Ishikawa (cell line): Measurements from ENCODE around the gene RIOK3.

Experiments used
- CREB1 ChIP-seq: IDR thresholded peaks from 2 replicates; pipeline ENCODE4 v1.6.1; 2012; ENCODE audit warnings: low read depth
- EP300 ChIP-seq: IDR thresholded peaks from 2 replicates; pipeline ENCODE4 v1.6.1; 2012; ENCODE audit warnings: borderline replicate concordance
- FOXM1 ChIP-seq: IDR thresholded peaks from 2 replicates; pipeline ENCODE4 v1.6.1; 2012; ENCODE audit warnings: low read depth, borderline replicate concordance
- TF ChIP-seq, protein P1 (sequence below): IDR thresholded peaks from 2 replicates; pipeline ENCODE4 v1.6.1; 2012; ENCODE audit warnings: low read depth, mild to moderate bottlenecking

DNA sequence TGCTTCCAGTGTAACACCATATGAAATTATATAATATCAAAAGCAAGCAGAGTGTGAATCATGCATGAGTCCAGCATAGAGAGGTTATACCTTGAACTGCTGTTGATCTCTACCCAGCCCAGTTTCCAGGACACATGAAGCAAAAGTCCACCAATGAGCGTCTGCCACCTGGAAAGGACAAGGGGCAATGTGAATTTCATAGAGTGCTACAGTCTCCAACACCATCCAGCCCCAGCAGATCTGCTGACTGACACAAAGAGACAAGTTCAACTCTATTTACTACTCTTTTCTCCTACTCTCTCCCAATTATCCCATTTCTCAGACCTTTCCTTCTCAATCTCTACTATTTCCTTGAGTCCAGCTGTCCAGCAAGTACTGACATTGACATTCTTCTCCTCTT lies 31.8 kb upstream of the RIOK3 start:
- TF ChIP-seq, protein P1, sequence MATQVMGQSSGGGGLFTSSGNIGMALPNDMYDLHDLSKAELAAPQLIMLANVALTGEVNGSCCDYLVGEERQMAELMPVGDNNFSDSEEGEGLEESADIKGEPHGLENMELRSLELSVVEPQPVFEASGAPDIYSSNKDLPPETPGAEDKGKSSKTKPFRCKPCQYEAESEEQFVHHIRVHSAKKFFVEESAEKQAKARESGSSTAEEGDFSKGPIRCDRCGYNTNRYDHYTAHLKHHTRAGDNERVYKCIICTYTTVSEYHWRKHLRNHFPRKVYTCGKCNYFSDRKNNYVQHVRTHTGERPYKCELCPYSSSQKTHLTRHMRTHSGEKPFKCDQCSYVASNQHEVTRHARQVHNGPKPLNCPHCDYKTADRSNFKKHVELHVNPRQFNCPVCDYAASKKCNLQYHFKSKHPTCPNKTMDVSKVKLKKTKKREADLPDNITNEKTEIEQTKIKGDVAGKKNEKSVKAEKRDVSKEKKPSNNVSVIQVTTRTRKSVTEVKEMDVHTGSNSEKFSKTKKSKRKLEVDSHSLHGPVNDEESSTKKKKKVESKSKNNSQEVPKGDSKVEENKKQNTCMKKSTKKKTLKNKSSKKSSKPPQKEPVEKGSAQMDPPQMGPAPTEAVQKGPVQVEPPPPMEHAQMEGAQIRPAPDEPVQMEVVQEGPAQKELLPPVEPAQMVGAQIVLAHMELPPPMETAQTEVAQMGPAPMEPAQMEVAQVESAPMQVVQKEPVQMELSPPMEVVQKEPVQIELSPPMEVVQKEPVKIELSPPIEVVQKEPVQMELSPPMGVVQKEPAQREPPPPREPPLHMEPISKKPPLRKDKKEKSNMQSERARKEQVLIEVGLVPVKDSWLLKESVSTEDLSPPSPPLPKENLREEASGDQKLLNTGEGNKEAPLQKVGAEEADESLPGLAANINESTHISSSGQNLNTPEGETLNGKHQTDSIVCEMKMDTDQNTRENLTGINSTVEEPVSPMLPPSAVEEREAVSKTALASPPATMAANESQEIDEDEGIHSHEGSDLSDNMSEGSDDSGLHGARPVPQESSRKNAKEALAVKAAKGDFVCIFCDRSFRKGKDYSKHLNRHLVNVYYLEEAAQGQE = no peak
- TF ChIP-seq FOXM1 (no peak), CREB1 (no peak), EP300 (no peak)
